Measurements from ENCODE around the gene C12orf57.

Gene C12orf57

GRCh38 chr12:6916426-6917200 is 27.2 kb upstream of the C12orf57 start:
- TF ChIP-seq CTCF (IDR thresholded peaks at IDR 0.05; ENCODE audit: low read depth, low read length) (no peak), MAX (IDR thresholded peaks at IDR 0.05; ENCODE audit: low read depth, low read length) (no peak), POLR2A (IDR thresholded peaks at IDR 0.05; ENCODE audit: extremely low read depth, insufficient read length) (no peak), MYC (IDR thresholded peaks at IDR 0.05; ENCODE audit: low read depth, low read length) (no peak)
- no peak overlapping the region for H3K4me3 ChIP-seq (ENCODE audit: low read depth, low read length)

GRCh38 chr12:6917491-6918231 is 26.2 kb upstream of the C12orf57 start:
- no peak for TF ChIP-seq MAX (IDR thresholded peaks at IDR 0.05; ENCODE audit: low read depth, low read length)
- TF ChIP-seq MYC (IDR thresholded peaks at IDR 0.05; ENCODE audit: low read depth, low read length), result no peak
- TF ChIP-seq CTCF (IDR thresholded peaks at IDR 0.05; ENCODE audit: low read depth, low read length), result no peak
- no peak for TF ChIP-seq POLR2A (IDR thresholded peaks at IDR 0.05; ENCODE audit: extremely low read depth, insufficient read length)
- no peak for DNase-seq (ENCODE audit: low read depth)
- no peak overlapping the region for H3K4me3 ChIP-seq (ENCODE audit: low read depth, low read length)

More at GRCh38 chr12:6916426-6917200, 27.2 kb upstream of the C12orf57 start:
- DNase-seq (ENCODE audit: low read depth), result no peak

- no peak overlapping the region for H3K4me3 ChIP-seq (ENCODE audit: low read depth, low read length)
- DNase-seq (ENCODE audit: low read depth), result peak; percentile 51
- TF ChIP-seq MAX (IDR thresholded peaks at IDR 0.05; ENCODE audit: low read depth, low read length) (no peak), CTCF (IDR thresholded peaks at IDR 0.05; ENCODE audit: low read depth, low read length) (peak; percentile 42)
Measured at GRCh38 chr12:6919588-6919987, 24.2 kb upstream of the C12orf57 start.

- DNase-seq (ENCODE audit: low read depth), result no peak
- H3K4me3 ChIP-seq (ENCODE audit: low read depth, low read length), result no peak overlapping the region
- TF ChIP-seq MAX (IDR thresholded peaks at IDR 0.05; ENCODE audit: low read depth, low read length), result no peak
- no peak for TF ChIP-seq POLR2A (IDR thresholded peaks at IDR 0.05; ENCODE audit: extremely low read depth, insufficient read length)
- TF ChIP-seq MYC (IDR thresholded peaks at IDR 0.05; ENCODE audit: low read depth, low read length), result no peak
- TF ChIP-seq CTCF (IDR thresholded peaks at IDR 0.05; ENCODE audit: low read depth, low read length), result no peak
Measured at GRCh38 chr12:6921539-6921938, 22.3 kb upstream of the C12orf57 start.

GRCh38 chr12:6921996-6922946 is 21.6 kb upstream of the C12orf57 start:
- no peak overlapping the region for H3K4me3 ChIP-seq (ENCODE audit: low read depth, low read length)
- no peak for DNase-seq (ENCODE audit: low read depth)
- TF ChIP-seq POLR2A (IDR thresholded peaks at IDR 0.05; ENCODE audit: extremely low read depth, insufficient read length) (no peak), MAX (IDR thresholded peaks at IDR 0.05; ENCODE audit: low read depth, low read length) (no peak)

All from NB4 (cell line).